Measurements from ENCODE around the gene ATG5.

GRCh38 chr6:106241498-106241897 is 84.1 kb downstream of the ATG5 start:
- TF ChIP-seq CTCF (IDR thresholded peaks at IDR 0.05): no peak
- no peak for TF ChIP-seq EZH2 (IDR thresholded peaks at IDR 0.05; ENCODE audit: borderline replicate concordance, insufficient read depth, low read depth, low read length, poor library complexity, severe bottlenecking)

Measured in B cell (primary cell).